Measurements from ENCODE around the gene CPPED1. TPM values are rescaled to one million over a fixed set of nuclear protein-coding genes. Genes with fewer than 3 reads are reported as not detected.

CPPED1 gene
- total RNA-seq, 2 donors from 2014 or later = 3.3 to 4.4 TPM

GRCh38 chr16:12784076-12784475 lies 19.6 kb downstream of the CPPED1 start:
- no peak for ATAC-seq
- no peak overlapping the region for H3K4me3 ChIP-seq
- H3K27me3 ChIP-seq = no peaks in the 10 kb centered on the region
- peaks cover 0 to 4% of the 10 kb centered on the region in 2 donors for H3K36me3 ChIP-seq (replicated peaks in 1 of 2; ENCODE audit: insufficient read depth in 1 of 2, low read depth in 2 of 2)
- no peaks in the 10 kb centered on the region for H3K4me1 ChIP-seq
- no peak overlapping the region for H3K27ac ChIP-seq
- intact Hi-C loops (cut with DNase I) = no loop called here
- H3K9me3 ChIP-seq = no peaks in the 10 kb centered on the region
- no peak for DNase-seq
- TF ChIP-seq POLR2A (IDR thresholded peaks at IDR 0.05) = no peak
- TF ChIP-seq CTCF (IDR thresholded peaks at IDR 0.05) = no peak

GRCh38 chr16:12781777-12782176 lies 21.9 kb downstream of the CPPED1 start:
- no peaks in the 10 kb centered on the region for H3K9me3 ChIP-seq
- DNase-seq (no peak), ATAC-seq (no peak)
- no peaks in the 10 kb centered on the region for H3K4me1 ChIP-seq
- no peak overlapping the region for H3K27ac ChIP-seq
- no peak overlapping the region for H3K4me3 ChIP-seq
- intact Hi-C loops (cut with DNase I) = no loop called here
- H3K27me3 ChIP-seq = no peaks in the 10 kb centered on the region
- peaks cover 0 to 4% of the 10 kb centered on the region in 2 donors for H3K36me3 ChIP-seq (replicated peaks in 1 of 2; ENCODE audit: insufficient read depth in 1 of 2, low read depth in 2 of 2)
- 82 to 92% methylated on average over 8 of the region's 8 CpGs for WGBS, 2 donors
- TF ChIP-seq POLR2A (IDR thresholded peaks at IDR 0.05) (no peak), CTCF (IDR thresholded peaks at IDR 0.05) (no peak)

- intact Hi-C loops (cut with DNase I) = no loop called here
- DNase-seq (no peak), ATAC-seq (no peak)
- Histone ChIP-seq H3K27ac (no peak overlapping the region), H3K9me3 (no peaks in the 10 kb centered on the region), H3K27me3 (no peaks in the 10 kb centered on the region), H3K36me3 (replicated peaks in 1 of 2; ENCODE audit: insufficient read depth in 1 of 2, low read depth in 2 of 2) (peaks cover 0 to 4% of the 10 kb centered on the region in 2 donors), H3K4me1 (no peaks in the 10 kb centered on the region), H3K4me3 (no peak overlapping the region)
- 91 to 95% methylated on average over 2 of the region's 2 CpGs for WGBS, 2 donors
- no peak for TF ChIP-seq POLR2A (IDR thresholded peaks at IDR 0.05)
- TF ChIP-seq CTCF (IDR thresholded peaks at IDR 0.05) = no peak
These were observed 23.2 kb downstream of the CPPED1 start for GRCh38 chr16:12780467-12780866.

GRCh38 chr16:12778726-12779125 lies 25.0 kb downstream of the CPPED1 start:
- DNase-seq (no peak), ATAC-seq (no peak)
- no peak overlapping the region for H3K27ac ChIP-seq
- TF ChIP-seq POLR2A (IDR thresholded peaks at IDR 0.05) (no peak), CTCF (IDR thresholded peaks at IDR 0.05) (no peak)
- H3K36me3 ChIP-seq (replicated peaks in 1 of 2; ENCODE audit: insufficient read depth in 1 of 2, low read depth in 2 of 2) = peaks cover 0 to 4% of the 10 kb centered on the region in 2 donors
- H3K4me1 ChIP-seq = no peaks in the 10 kb centered on the region
- no peaks in the 10 kb centered on the region for H3K9me3 ChIP-seq
- H3K27me3 ChIP-seq = no peaks in the 10 kb centered on the region
- intact Hi-C loops (cut with DNase I) = no loop called here
- WGBS, 2 donors = 84 to 93% methylated on average over 2 of the region's 2 CpGs
- H3K4me3 ChIP-seq = no peak overlapping the region

- DNase-seq = no peak
- H3K27ac ChIP-seq = no peak overlapping the region
- no peaks in the 10 kb centered on the region for H3K27me3 ChIP-seq
- no peak for ATAC-seq
- 81 to 86% methylated on average over 4 of the region's 4 CpGs for WGBS, 2 donors
- H3K4me1 ChIP-seq = no peaks in the 10 kb centered on the region
- intact Hi-C loops (cut with DNase I) = no loop called here
- peaks cover 0 to 4% of the 10 kb centered on the region in 2 donors for H3K36me3 ChIP-seq (replicated peaks in 1 of 2; ENCODE audit: insufficient read depth in 1 of 2, low read depth in 2 of 2)
- H3K9me3 ChIP-seq = no peaks in the 10 kb centered on the region
- no peak overlapping the region for H3K4me3 ChIP-seq
- TF ChIP-seq POLR2A (IDR thresholded peaks at IDR 0.05) = no peak
These were observed 27.9 kb downstream of the CPPED1 start for GRCh38 chr16:12775656-12776236.
